Liver (tissue), 3 donors: ENCODE data around the gene KRT80.

ENCODE experiments used
- ATF3 ChIP-seq: IDR thresholded peaks from 2 replicates; pipeline ENCODE4 v1.6.1; 2016; ENCODE audit warnings: antibody characterized with exemption
- CTCF ChIP-seq: fragments of 150-350 bp; IDR thresholded peaks from 2 replicates; pipeline ENCODE4 v1.5.1; 2017; ENCODE audit warnings: improper control_type of control experiment, low read depth, low read length; ENCODE audit not compliant: missing input control
- EGR1 ChIP-seq, 2 donors: IDR thresholded peaks; 2 replicates each; pipeline ENCODE4 v1.6.1; 2016 to 2018; ENCODE audit warnings: antibody characterized with exemption in 2 of 2, low read depth in 2 of 2
- FOXA1 ChIP-seq: IDR thresholded peaks from 2 replicates; pipeline ENCODE4 v1.6.1; 2016; ENCODE audit warnings: antibody characterized with exemption
- GABPA ChIP-seq, 2 donors: IDR thresholded peaks in 1 of 2; conservative IDR thresholded peaks in 1 of 2; 2 replicates each; pipeline ENCODE4 v1.6.1; 2016; ENCODE audit warnings: antibody characterized with exemption in 2 of 2, mild to moderate bottlenecking in 1 of 2, moderate library complexity in 1 of 2
- HNF4G ChIP-seq: IDR thresholded peaks from 2 replicates; pipeline ENCODE4 v1.6.1; 2016; ENCODE audit warnings: antibody characterized with exemption
- JUND ChIP-seq, 2 donors: IDR thresholded peaks; 2 replicates each; pipeline ENCODE4 v1.6.1; 2016; ENCODE audit warnings: antibody characterized with exemption in 2 of 2
- RAD21 ChIP-seq, 2 donors: IDR thresholded peaks; 2 replicates each; pipeline ENCODE4 v1.6.1; 2016; ENCODE audit warnings: antibody characterized with exemption in 2 of 2, mild to moderate bottlenecking in 2 of 2
- REST ChIP-seq: IDR thresholded peaks from 2 replicates; pipeline ENCODE4 v1.6.1; 2016; ENCODE audit warnings: antibody characterized with exemption, mild to moderate bottlenecking
- SP1 ChIP-seq: IDR thresholded peaks from 2 replicates; pipeline ENCODE4 v1.6.1; 2018; ENCODE audit warnings: antibody characterized with exemption, mild to moderate bottlenecking
- YY1 ChIP-seq: IDR thresholded peaks from 2 replicates; pipeline ENCODE4 v1.6.1; 2016; ENCODE audit warnings: antibody characterized with exemption, mild to moderate bottlenecking
- donor health status: healthy.
- donor health status: healthy.

- TF ChIP-seq CTCF: no peak
- TF ChIP-seq REST: no peak
- no peak for TF ChIP-seq JUND (IDR thresholded peaks at IDR 0.05)
- no peak for TF ChIP-seq HNF4G
- TF ChIP-seq SP1: no peak
- no peak for TF ChIP-seq ATF3
- no peak for TF ChIP-seq RAD21 (IDR thresholded peaks at IDR 0.05)
- no peak for TF ChIP-seq YY1
- TF ChIP-seq EGR1 (IDR thresholded peaks at IDR 0.05; ENCODE audit: low read depth in 2 of 2): no peak
- TF ChIP-seq GABPA (IDR thresholded peaks at IDR 0.05 in 1 of 2, conservative IDR thresholded peaks at IDR 0.05 in 1 of 2): no peak
- no peak for TF ChIP-seq FOXA1
Measured at GRCh38 chr12:52144512-52145227, 47.1 kb downstream of the KRT80 start.
